NCI-H345 treated with DMSO at 0.1 percent for 48 hours (cell line): ENCODE results near the gene AP1M2.
"Not testable (repeated sequence)": the region's sequence is repeated elsewhere in the genome, so short reads cannot be mapped to it uniquely, and the experiment has no call there.

Source experiments
- DNase-seq: peaks from one replicate; lab custom pipeline; 2025; ENCODE audit not compliant: unreplicated experiment; lab: John Stamatoyannopoulos, UW

Gene AP1M2

GRCh38 chr19:10565567-10566407, 21.3 kb downstream of the AP1M2 start, which contains the start of gene KRI1:
TSS of gene KRI1 (minus strand) at chr19:10566010. CDS start at chr19:10565999, 11 bp downstream.
- DNase-seq: peak; percentile 93

GRCh38 chr19:10565028-10565566, 22.0 kb downstream of the AP1M2 start:
- no peak for DNase-seq

GRCh38 chr19:10562609-10563008, 24.5 kb downstream of the AP1M2 start:
- no peak for DNase-seq

- DNase-seq: no peak
Measured at GRCh38 chr19:10560154-10560553, 27.0 kb downstream of the AP1M2 start.

- no peak for DNase-seq
Measured at GRCh38 chr19:10557603-10558197, 29.4 kb downstream of the AP1M2 start.

- DNase-seq: no peak
Measured at GRCh38 chr19:10555610-10555973, 31.5 kb downstream of the AP1M2 start.

GRCh38 chr19:10554760-10555609, 32.1 kb downstream of the AP1M2 start:
- DNase-seq: no peak

- DNase-seq: no peak
Measured at GRCh38 chr19:10553943-10554381, 33.1 kb downstream of the AP1M2 start.

GRCh38 chr19:10553087-10553667, 33.9 kb downstream of the AP1M2 start:
- no peak for DNase-seq

GRCh38 chr19:10552510-10553053, 34.5 kb downstream of the AP1M2 start:
- peak; percentile 11 for DNase-seq

GRCh38 chr19:10551698-10552301, 35.3 kb downstream of the AP1M2 start:
- DNase-seq: no peak

GRCh38 chr19:10551006-10551405, 36.1 kb downstream of the AP1M2 start:
- DNase-seq: not testable (repeated sequence)

- DNase-seq: no peak
Measured at GRCh38 chr19:10550336-10550735, 36.8 kb downstream of the AP1M2 start.

GRCh38 chr19:10549733-10550132, 37.4 kb downstream of the AP1M2 start:
- no peak for DNase-seq

- no peak for DNase-seq
Measured at GRCh38 chr19:10548746-10549276, 38.3 kb downstream of the AP1M2 start.

- no peak for DNase-seq
Measured at GRCh38 chr19:10546817-10547216, 40.3 kb downstream of the AP1M2 start.

- DNase-seq: no peak
Measured at GRCh38 chr19:10544753-10545251, 42.3 kb downstream of the AP1M2 start.

- no peak for DNase-seq
Measured at GRCh38 chr19:10544242-10544752, 42.8 kb downstream of the AP1M2 start.

GRCh38 chr19:10543420-10544241, 43.5 kb downstream of the AP1M2 start, which contains the start of gene ATG4D:
TSS of gene ATG4D (plus strand) at chr19:10543904. CDS start at chr19:10544091, 187 bp downstream.
- peak; percentile 77 for DNase-seq
